Caco-2 (cell line): ENCODE measurements around the gene TIMMDC1. TPM values are rescaled to one million over a fixed set of nuclear protein-coding genes. Genes with fewer than 3 reads are reported as not detected.

Source experiments
- BruUV-seq: library from RNA; stranded (reverse); fragments of 400-500 nt; replicated peaks from 2 replicates; lab custom pipeline; 2021; lab: Mats Ljungman, UMichigan
- CTCF ChIA-PET: fragments of 300-600 bp; sonication (Branson Sonifier 250); formaldehyde crosslinking; loops from one replicate; lab custom pipeline; 2022; ENCODE audit warnings: antibody characterized with exemption; lab: Charles Lee
- POLR2A ChIA-PET: fragments of 300-600 bp; sonication (Branson Sonifier 250); formaldehyde crosslinking; loops from one replicate; lab custom pipeline; 2022; ENCODE audit warnings: antibody characterized with exemption; lab: Charles Lee
- DNase-seq, 2 experiments: peaks; one replicate each; pipeline versions ENCODE4 v3.0.0 to v3.0.0-alpha.2; 2020 to 2022
- H3K27me3 ChIP-seq: replicated peaks from 2 replicates; pipeline ENCODE4 v1.6.0; 2011; ENCODE audit warnings: low read length; ENCODE audit not compliant: control insufficient read depth, insufficient read depth
- H3K36me3 ChIP-seq: 2 replicates; pipeline ENCODE4 v1.5.1; 2011; ENCODE audit warnings: low read length; ENCODE audit not compliant: control insufficient read depth, insufficient read depth
- H3K4me1 ChIP-seq: fragments of 250-450 bp; sonication (Bioruptor Pico); 2 replicates; pipeline ENCODE4 v1.5.1; 2020; ENCODE audit warnings: mild to moderate bottlenecking
- H3K4me3 ChIP-seq: 2 replicates; pipeline ENCODE4 v1.5.1; 2011; ENCODE audit warnings: low read depth, mild to moderate bottlenecking, control low read depth, low read length
- H3K9me3 ChIP-seq: fragments of 250-450 bp; sonication (Bioruptor Pico); 2 replicates; pipeline ENCODE4 v1.5.1; 2020; ENCODE audit warnings: mild to moderate bottlenecking, moderate library complexity
- H3K27ac Mint-ChIP-seq: one replicate; pipeline ENCODE4 v1.8.0; 2022; ENCODE audit warnings: mixed read lengths; ENCODE audit not compliant: unreplicated experiment
- H3K27me3 Mint-ChIP-seq: one replicate; pipeline ENCODE4 v1.8.0; 2022; ENCODE audit warnings: mixed read lengths; ENCODE audit not compliant: insufficient read depth, unreplicated experiment
- H3K36me3 Mint-ChIP-seq: one replicate; pipeline ENCODE4 v1.8.0; 2022; ENCODE audit warnings: mild to moderate bottlenecking, mixed read lengths; ENCODE audit not compliant: insufficient read depth, unreplicated experiment
- H3K4me1 Mint-ChIP-seq: one replicate; pipeline ENCODE4 v1.8.0; 2022; ENCODE audit warnings: low read depth, mixed read lengths; ENCODE audit not compliant: unreplicated experiment
- H3K4me3 Mint-ChIP-seq: one replicate; pipeline ENCODE4 v1.8.0; 2022; ENCODE audit warnings: mild to moderate bottlenecking, moderate library complexity, mixed read lengths; ENCODE audit not compliant: unreplicated experiment
- H3K9me3 Mint-ChIP-seq: one replicate; pipeline ENCODE4 v1.8.0; 2022; ENCODE audit warnings: mixed read lengths; ENCODE audit not compliant: unreplicated experiment
- CTCF ChIP-seq, 2 experiments: fragments of 200-600 bp in 1 of 2; IDR thresholded peaks; 1 replicate in 1 of 2; 2 replicates in 1 of 2; pipeline versions ENCODE4 v1.5.1 to v1.8.0; 2011 to 2022; ENCODE audit warnings: antibody characterized with exemption in 1 of 2, control low read depth in 1 of 2, inconsistent platforms in 1 of 2, low read depth in 1 of 2, low read length in 1 of 2, mild to moderate bottlenecking in 1 of 2, moderate library complexity in 1 of 2; ENCODE audit not compliant: insufficient read depth in 1 of 2, severe bottlenecking in 1 of 2, unreplicated experiment in 1 of 2
- intact Hi-C: fragments of 100-400 bp; cut with micrococcal nuclease; formaldehyde crosslinking; loops from one replicate; pipeline ENCODE4 v1.10.0; 2022; ENCODE audit not compliant: unreplicated experiment
- total RNA-seq: library from RNA; stranded (reverse); gene quantifications from 2 replicates; pipeline ENCODE4 v1.2.3, GENCODE V29; 2022

Gene TIMMDC1
- total RNA-seq, 1 experiment from 2014 or later: 66.7 TPM

- no peak for DNase-seq
- Histone ChIP-seq H3K27me3 (no peaks in the 10 kb centered on the region), H3K4me1 (no peaks in the 10 kb centered on the region), H3K36me3 (no peaks in the 10 kb centered on the region), H3K9me3 (no peaks in the 10 kb centered on the region), H3K4me3 (no peak overlapping the region)
- H3K27ac Mint-ChIP-seq: no peak overlapping the region
- no peaks in the 10 kb centered on the region for H3K9me3 Mint-ChIP-seq
- BruUV-seq: no TSS peak
- POLR2A ChIA-PET: no interaction called here
- TF ChIP-seq CTCF (IDR thresholded peaks at IDR 0.05; ENCODE audit: insufficient read depth in 1 of 2, low read depth in 1 of 2, low read length in 1 of 2, severe bottlenecking in 1 of 2, unreplicated experiment in 1 of 2): no peak
- CTCF ChIA-PET: no interaction called here
- intact Hi-C loops: no loop called here
- H3K4me3 Mint-ChIP-seq: no peak overlapping the region
- no peaks in the 10 kb centered on the region for H3K36me3 Mint-ChIP-seq
- peaks cover 10% of the 10 kb centered on the region for H3K27me3 Mint-ChIP-seq
- H3K4me1 Mint-ChIP-seq: no peaks in the 10 kb centered on the region
These were observed 70.8 kb downstream of the TIMMDC1 start for GRCh38 chr3:119569156-119569555.

GRCh38 chr3:119570229-119570628 is 71.9 kb downstream of the TIMMDC1 start:
- peaks cover 10% of the 10 kb centered on the region for H3K27me3 Mint-ChIP-seq
- POLR2A ChIA-PET: no interaction called here
- H3K4me1 Mint-ChIP-seq: no peaks in the 10 kb centered on the region
- CTCF ChIA-PET: no interaction called here
- DNase-seq: no peak
- no peak for TF ChIP-seq CTCF (IDR thresholded peaks at IDR 0.05; ENCODE audit: insufficient read depth in 1 of 2, low read depth in 1 of 2, low read length in 1 of 2, severe bottlenecking in 1 of 2, unreplicated experiment in 1 of 2)
- H3K36me3 Mint-ChIP-seq: no peaks in the 10 kb centered on the region
- Histone ChIP-seq H3K27me3 (no peaks in the 10 kb centered on the region), H3K36me3 (no peaks in the 10 kb centered on the region), H3K4me3 (no peak overlapping the region), H3K4me1 (no peaks in the 10 kb centered on the region), H3K9me3 (no peaks in the 10 kb centered on the region)
- no peaks in the 10 kb centered on the region for H3K9me3 Mint-ChIP-seq
- no TSS peak for BruUV-seq
- H3K4me3 Mint-ChIP-seq: no peak overlapping the region
- intact Hi-C loops: no loop called here
- H3K27ac Mint-ChIP-seq: no peak overlapping the region

- H3K9me3 ChIP-seq: no peaks in the 10 kb centered on the region
- no peaks in the 10 kb centered on the region for H3K4me1 Mint-ChIP-seq
- POLR2A ChIA-PET: no interaction called here
- intact Hi-C loops: no loop called here
- H3K4me1 ChIP-seq: no peaks in the 10 kb centered on the region
- H3K9me3 Mint-ChIP-seq: no peaks in the 10 kb centered on the region
- no peaks in the 10 kb centered on the region for H3K36me3 ChIP-seq
- TF ChIP-seq CTCF (IDR thresholded peaks at IDR 0.05; ENCODE audit: insufficient read depth in 1 of 2, low read depth in 1 of 2, low read length in 1 of 2, severe bottlenecking in 1 of 2, unreplicated experiment in 1 of 2): no peak
- H3K27me3 ChIP-seq: no peaks in the 10 kb centered on the region
- CTCF ChIA-PET: no interaction called here
- no peak overlapping the region for H3K27ac Mint-ChIP-seq
- no peak overlapping the region for H3K4me3 ChIP-seq
- no peak overlapping the region for H3K4me3 Mint-ChIP-seq
- no peaks in the 10 kb centered on the region for H3K36me3 Mint-ChIP-seq
- peaks cover 4% of the 10 kb centered on the region for H3K27me3 Mint-ChIP-seq
- DNase-seq: no peak
- BruUV-seq: no TSS peak
These were observed 72.9 kb downstream of the TIMMDC1 start for GRCh38 chr3:119571230-119571629.
